ENCODE results near the gene GGCX. TPM values are rescaled to one million over a fixed set of nuclear protein-coding genes. Genes with fewer than 3 reads are reported as not detected.

Gene GGCX
- polyA plus RNA-seq, 4 donors: 33.7 to 42.4 (median 39.7) TPM

Other genes with a start within 250 kb of the GGCX start
- gene TGOLN2, start 233.5 kb downstream of the GGCX start, polyA plus RNA-seq (ENCODE audit: insufficient read length in 4 of 4): 100 to 1,000 TPM in 3 of 4 donors, 10 to 100 TPM in 1; 86.3 to 129 (median 123) TPM
- 10 to 100 TPM; 18.2 to 26.8 (median 23.0) TPM for gene RETSAT, start 207.0 kb downstream of the GGCX start, polyA plus RNA-seq (ENCODE audit: insufficient read length in 4 of 4)
- gene ELMOD3, start 206.7 kb downstream of the GGCX start, polyA plus RNA-seq (ENCODE audit: insufficient read length in 4 of 4): 10 to 100 TPM; 22.5 to 33.3 (median 24.8) TPM
- 100 to 1,000 TPM in 1 of 4 donors, 10 to 100 TPM in 3; 63.5 to 162 (median 92.6) TPM for gene CAPG, start 151.1 kb downstream of the GGCX start, polyA plus RNA-seq (ENCODE audit: insufficient read length in 4 of 4)
- 1 to 10 TPM in 1 of 4 donors, under 1 TPM in 3; 0.27 to 1.5 (median 0.58) TPM for gene SH2D6, start 142.8 kb downstream of the GGCX start, polyA plus RNA-seq (ENCODE audit: insufficient read length in 4 of 4)
- gene MAT2A, start 22.3 kb downstream of the GGCX start, polyA plus RNA-seq (ENCODE audit: insufficient read length in 4 of 4): 100 to 1,000 TPM; 194 to 394 (median 345) TPM
- 100 to 1,000 TPM in 1 of 4 donors, 10 to 100 TPM in 3; 18.8 to 103 (median 92.4) TPM for gene VAMP8, start 16.1 kb upstream of the GGCX start, polyA plus RNA-seq (ENCODE audit: insufficient read length in 4 of 4)
- 10 to 100 TPM; 21.7 to 41.4 (median 35.7) TPM for gene VAMP5, start 22.9 kb upstream of the GGCX start, polyA plus RNA-seq (ENCODE audit: insufficient read length in 4 of 4)
- 100 to 1,000 TPM in 3 of 4 donors, 10 to 100 TPM in 1; 72.7 to 135 (median 132) TPM for gene RNF181, start 34.3 kb upstream of the GGCX start, polyA plus RNA-seq (ENCODE audit: insufficient read length in 4 of 4)
- 10 to 100 TPM; 14.9 to 39.7 (median 33.3) TPM for gene TMEM150A, start 41.2 kb upstream of the GGCX start, polyA plus RNA-seq (ENCODE audit: insufficient read length in 4 of 4)
- 10 to 100 TPM; 53.1 to 78.6 (median 55.7) TPM for gene C2orf68, start 50.6 kb upstream of the GGCX start, polyA plus RNA-seq (ENCODE audit: insufficient read length in 4 of 4)
- gene USP39, start 54.7 kb upstream of the GGCX start, polyA plus RNA-seq (ENCODE audit: insufficient read length in 4 of 4): 10 to 100 TPM; 41.7 to 77.3 (median 69.5) TPM
- gene SFTPB, start 106.7 kb upstream of the GGCX start, polyA plus RNA-seq (ENCODE audit: insufficient read length in 4 of 4): 1 to 10 TPM in 2 of 4 donors, under 1 TPM in 2; 0.05 to 3.4 (median 0.69) TPM
- gene GNLY, start 132.9 kb upstream of the GGCX start, polyA plus RNA-seq (ENCODE audit: insufficient read length in 4 of 4): 1 to 10 TPM in 1 of 4 donors, under 1 TPM in 3; 0.36 to 3.2 (median 0.49) TPM
- 10 to 100 TPM; 13.6 to 15.6 (median 14.5) TPM for gene ATOH8, start 192.5 kb upstream of the GGCX start, polyA plus RNA-seq (ENCODE audit: insufficient read length in 4 of 4)

Data from left renal pelvis (tissue), 4 donors.